Thoracic aorta (tissue), 2 donors: ENCODE results near the gene KCNA10. TPM values are rescaled to one million over a fixed set of nuclear protein-coding genes. Genes with fewer than 3 reads are reported as not detected.
"Not testable (repeated sequence)": the region's sequence is repeated elsewhere in the genome, so short reads cannot be mapped to it uniquely, and the experiment has no call there.

ENCODE experiments used
- ATAC-seq: fragments of 150-250 bp; one replicate; pipeline ENCODE4 v1.8.0; 2017; ENCODE audit warnings: low read depth; ENCODE audit not compliant: insufficient number of reproducible peaks, low FRiP score
- DNase-seq: peaks from one replicate; pipeline ENCODE4 v3.0.0-alpha.2; 2020; ENCODE audit warnings: low spot score
- H3K27ac ChIP-seq, 2 donors: fragments of 200-600 bp; sonication (generic); 1 replicate in 1 of 2; 2 replicates in 1 of 2; pipeline ENCODE4 v1.5.1; 2016; ENCODE audit warnings: mild to moderate bottlenecking in 2 of 2, moderate library complexity in 2 of 2
- H3K27me3 ChIP-seq: fragments of 200-600 bp; sonication (generic); replicated peaks from 2 replicates; pipeline ENCODE4 v1.6.0; 2016; ENCODE audit warnings: mild to moderate bottlenecking; ENCODE audit not compliant: insufficient read depth
- H3K36me3 ChIP-seq: fragments of 200-600 bp; sonication (generic); one replicate; pipeline ENCODE4 v1.5.1; 2016
- H3K4me1 ChIP-seq, 2 donors: fragments of 200-600 bp; sonication (generic); 1 replicate in 1 of 2; 2 replicates in 1 of 2; pipeline versions ENCODE4 v1.5.1 to v1.6.0; 2016; ENCODE audit warnings: low read depth in 2 of 2, mild to moderate bottlenecking in 1 of 2; ENCODE audit not compliant: control insufficient read depth in 1 of 2
- H3K4me3 ChIP-seq: fragments of 200-600 bp; sonication (generic); 2 replicates; pipeline ENCODE4 v1.5.1; 2016; ENCODE audit warnings: mild to moderate bottlenecking
- H3K9me3 ChIP-seq: fragments of 200-600 bp; sonication (generic); 2 replicates; pipeline ENCODE4 v1.5.1; 2016
- CTCF ChIP-seq: fragments of 200-600 bp; sonication (generic); IDR thresholded peaks from one replicate; pipeline ENCODE4 v1.5.1; 2019; ENCODE audit warnings: antibody characterized with exemption
- total RNA-seq, 2 donors: library from RNA; depleted of rRNA; stranded (reverse); fragments of >200 nt; gene quantifications; one replicate each; pipeline versions ENCODE4 v1.1.0 to v1.2.3, GENCODE V29; 2016

The KCNA10 gene
- total RNA-seq, 2 donors from 2014 or later = not detected

DNA sequence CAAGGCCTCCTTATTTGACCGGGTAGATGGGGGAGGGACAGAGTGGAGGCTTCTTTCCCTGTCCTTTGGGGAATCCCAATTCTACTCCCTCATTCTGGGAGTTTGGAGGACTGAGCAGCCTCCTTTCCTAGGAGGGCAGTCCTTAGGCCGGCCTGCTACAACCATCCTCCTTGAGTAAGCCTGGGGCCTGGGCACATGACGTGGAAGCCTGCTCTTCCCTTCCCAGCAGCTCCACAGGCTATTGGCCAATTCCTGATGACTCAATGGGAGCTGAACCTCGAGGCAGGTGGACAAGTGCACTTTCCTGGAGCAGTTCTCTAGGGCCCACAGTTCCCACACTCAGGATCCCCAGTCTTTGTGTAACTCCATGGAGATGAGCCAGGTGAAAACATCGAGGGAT lies 3.1 kb downstream of the KCNA10 start:
- Histone ChIP-seq H3K9me3 (no peaks in the 10 kb centered on the region), H3K36me3 (no peaks in the 10 kb centered on the region), H3K4me1 (no peaks in the 10 kb centered on the region), H3K4me3 (no peak overlapping the region), H3K27me3 (no peaks in the 10 kb centered on the region), H3K27ac (no peak overlapping the region)
- DNase-seq (no peak), ATAC-seq (no peak)
- no peak for TF ChIP-seq CTCF

DNA sequence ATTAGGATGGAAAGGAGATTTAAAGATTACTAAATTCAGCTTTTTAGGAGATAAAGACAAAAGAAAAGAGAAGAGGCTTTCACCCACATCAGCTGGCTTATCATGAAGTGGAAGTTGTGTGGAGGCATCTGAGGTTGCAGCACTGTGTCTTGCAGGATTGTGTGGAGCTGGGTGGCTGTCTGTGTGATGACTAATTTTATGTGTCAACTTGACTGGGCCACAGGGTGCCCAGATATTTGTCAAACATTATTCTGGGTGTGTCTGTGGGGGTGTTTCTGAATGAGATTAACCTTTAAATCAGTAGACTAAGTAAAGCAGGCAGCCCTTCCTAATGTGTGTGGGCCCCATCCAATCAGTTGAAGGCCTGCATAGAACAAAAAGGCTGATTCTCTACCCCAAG lies 3.9 kb downstream of the KCNA10 start:
- H3K9me3 ChIP-seq = no peaks in the 10 kb centered on the region
- H3K4me3 ChIP-seq = no peak overlapping the region
- no peak for ATAC-seq
- H3K4me1 ChIP-seq = no peaks in the 10 kb centered on the region
- TF ChIP-seq CTCF = no peak
- H3K27ac ChIP-seq = no peak overlapping the region
- no peaks in the 10 kb centered on the region for H3K27me3 ChIP-seq
- H3K36me3 ChIP-seq = no peaks in the 10 kb centered on the region
- DNase-seq = no peak

DNA sequence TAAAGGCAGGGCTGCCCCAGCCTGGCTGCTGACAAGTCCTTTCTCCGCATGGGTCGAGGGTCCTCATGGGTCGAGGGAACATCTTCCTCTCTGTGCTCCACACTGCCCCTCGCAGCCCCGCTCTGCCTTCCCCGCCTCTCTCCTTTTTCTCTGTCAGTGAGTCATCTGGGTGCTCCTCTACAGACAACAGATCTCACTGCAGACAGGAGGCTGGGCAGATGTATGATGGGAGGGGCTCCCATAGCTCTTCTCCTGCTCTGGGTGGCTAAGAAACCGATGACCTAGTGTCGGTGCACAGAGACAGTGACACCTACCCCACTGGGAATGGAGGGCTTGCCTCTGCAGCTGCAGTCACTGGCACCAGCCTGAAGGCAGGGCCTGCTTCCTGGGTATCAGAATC lies 5.5 kb downstream of the KCNA10 start:
- no peak for ATAC-seq
- Histone ChIP-seq H3K27ac (no peak overlapping the region), H3K27me3 (no peaks in the 10 kb centered on the region), H3K4me3 (no peak overlapping the region), H3K4me1 (no peaks in the 10 kb centered on the region), H3K9me3 (no peaks in the 10 kb centered on the region), H3K36me3 (no peaks in the 10 kb centered on the region)
- TF ChIP-seq CTCF = no peak
- no peak for DNase-seq

GRCh38 chr1:110511436-110511835 lies 7.5 kb downstream of the KCNA10 start:
- H3K36me3 ChIP-seq = no peaks in the 10 kb centered on the region
- no peak overlapping the region for H3K4me3 ChIP-seq
- no peaks in the 10 kb centered on the region for H3K27me3 ChIP-seq
- H3K9me3 ChIP-seq = no peaks in the 10 kb centered on the region
- TF ChIP-seq CTCF = no peak
- H3K4me1 ChIP-seq = no peaks in the 10 kb centered on the region
- H3K27ac ChIP-seq = no peak overlapping the region
- ATAC-seq (no peak), DNase-seq (no peak)

GRCh38 chr1:110510921-110511320 lies 8.1 kb downstream of the KCNA10 start:
- not testable (repeated sequence) for H3K4me3 ChIP-seq, H3K4me1 ChIP-seq, H3K27ac ChIP-seq, H3K27me3 ChIP-seq, ATAC-seq, H3K36me3 ChIP-seq, H3K9me3 ChIP-seq, DNase-seq

GRCh38 chr1:110509655-110510054 lies 9.3 kb downstream of the KCNA10 start:
- no peak for TF ChIP-seq CTCF
- no peaks in the 10 kb centered on the region for H3K9me3 ChIP-seq
- H3K27me3 ChIP-seq = no peaks in the 10 kb centered on the region
- ATAC-seq (no peak), DNase-seq (no peak)
- no peak overlapping the region for H3K4me3 ChIP-seq
- no peak overlapping the region for H3K27ac ChIP-seq
- no peaks in the 10 kb centered on the region for H3K4me1 ChIP-seq
- no peaks in the 10 kb centered on the region for H3K36me3 ChIP-seq
